GM18508 (cell line): ENCODE measurements around the gene CLEC18C.
"Not testable (repeated sequence)": the region's sequence is repeated elsewhere in the genome, so short reads cannot be mapped to it uniquely, and the experiment has no call there.

Experiments
- ATAC-seq: cut with Tn5 transposase; IDR thresholded peaks from one replicate; pipeline ENCODE4 v1.9.1; 2021; ENCODE audit warnings: moderate number of reproducible peaks; ENCODE audit not compliant: insufficient read depth, unreplicated experiment

Gene CLEC18C

DNA sequence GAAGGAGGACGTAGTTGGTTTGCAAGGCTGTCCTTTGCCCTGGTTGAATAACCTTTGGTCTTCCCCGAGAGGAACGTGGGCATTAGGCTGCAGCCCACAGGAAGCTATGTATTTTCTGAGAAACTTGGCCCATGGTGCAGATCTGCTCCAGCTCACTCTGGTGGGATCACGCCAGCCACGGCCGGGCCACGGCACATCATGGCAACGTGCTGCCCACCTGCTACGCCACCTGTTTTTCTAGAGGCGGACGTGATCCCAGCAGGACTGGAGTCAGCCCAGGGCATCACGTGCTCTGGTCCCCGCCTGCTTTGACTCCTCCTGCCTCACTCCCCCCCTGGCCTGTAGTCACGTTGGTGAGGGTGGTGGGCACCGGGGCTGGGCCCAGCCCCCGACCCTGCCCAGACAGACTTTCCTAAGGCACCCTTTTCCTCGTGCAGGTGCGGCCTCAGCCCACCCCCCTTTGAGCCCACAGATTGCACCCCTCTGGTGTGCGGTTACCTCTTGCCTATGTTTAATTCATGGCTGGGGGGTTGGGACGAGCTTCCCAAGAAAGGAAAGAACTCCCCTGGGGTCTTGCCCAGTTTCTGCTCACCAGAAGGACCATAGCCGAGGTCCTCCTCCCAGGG is at the start of gene CLEC18C:
Gene CLEC18C (plus strand): TSS at position 576 of the 626 bp plus-strand sequence. CDS start 492 bp downstream, outside the sequence.
- ATAC-seq = not testable (repeated sequence)

DNA sequence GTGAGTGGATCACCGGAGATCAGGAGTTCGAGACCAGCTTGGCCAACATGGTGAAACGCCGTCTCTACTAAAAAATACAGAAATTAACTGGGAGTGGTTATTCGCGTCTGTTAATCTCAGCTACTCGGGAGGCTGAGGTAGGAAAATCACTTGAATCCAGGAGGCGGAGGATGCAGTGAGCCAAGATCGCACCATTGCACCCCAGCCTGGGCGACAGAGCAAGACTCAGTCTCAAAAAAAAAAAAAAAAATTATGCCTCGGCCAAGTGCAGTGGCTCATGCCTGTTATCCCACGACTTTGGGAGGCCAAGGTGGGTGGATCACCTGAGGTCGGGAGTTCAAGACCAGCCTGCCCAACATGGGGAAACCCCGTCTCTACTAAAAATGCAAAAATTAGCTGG is 49.8 kb upstream of the CLEC18C start:
- not testable (repeated sequence) for ATAC-seq

DNA sequence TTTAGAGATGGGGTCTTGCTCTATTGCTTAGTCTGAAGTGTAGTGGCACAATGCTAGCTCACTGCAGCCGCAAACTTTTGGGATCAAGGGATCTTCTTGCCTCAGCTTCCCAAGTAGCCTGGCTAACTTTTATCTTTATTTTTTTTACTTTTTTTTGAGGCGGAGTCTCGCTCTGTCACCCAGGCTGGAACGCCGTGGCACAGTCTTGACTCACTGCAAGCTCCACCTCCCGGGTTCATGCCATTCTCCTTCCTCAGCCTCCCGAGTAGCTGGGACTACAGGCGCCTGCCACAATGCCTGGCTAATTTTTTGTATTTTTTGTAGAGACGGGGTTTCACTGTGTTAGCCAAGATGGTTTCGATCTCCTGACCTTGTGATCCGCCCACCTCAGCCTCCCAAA is 47.4 kb upstream of the CLEC18C start:
- ATAC-seq = not testable (repeated sequence)

DNA sequence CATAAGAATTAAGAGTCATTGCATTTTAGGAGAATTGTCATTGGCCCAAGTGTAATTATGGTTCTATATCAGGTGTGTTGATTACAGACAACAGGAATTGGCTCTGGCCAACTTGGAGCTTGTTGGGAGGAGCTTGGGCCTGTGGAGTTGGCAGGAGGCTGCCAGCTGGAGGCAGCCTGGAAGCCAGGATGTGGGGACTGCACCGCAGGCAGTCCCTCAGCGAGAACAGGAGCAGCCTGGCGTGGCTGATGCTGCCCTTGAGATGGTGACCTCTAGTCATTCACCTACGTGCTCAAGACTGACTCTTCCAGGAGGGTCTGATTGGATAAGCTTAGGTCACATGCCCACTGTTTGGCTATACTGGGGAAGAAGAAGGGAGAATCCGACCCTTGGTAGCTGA is 45.9 kb upstream of the CLEC18C start:
- not testable (repeated sequence) for ATAC-seq

DNA sequence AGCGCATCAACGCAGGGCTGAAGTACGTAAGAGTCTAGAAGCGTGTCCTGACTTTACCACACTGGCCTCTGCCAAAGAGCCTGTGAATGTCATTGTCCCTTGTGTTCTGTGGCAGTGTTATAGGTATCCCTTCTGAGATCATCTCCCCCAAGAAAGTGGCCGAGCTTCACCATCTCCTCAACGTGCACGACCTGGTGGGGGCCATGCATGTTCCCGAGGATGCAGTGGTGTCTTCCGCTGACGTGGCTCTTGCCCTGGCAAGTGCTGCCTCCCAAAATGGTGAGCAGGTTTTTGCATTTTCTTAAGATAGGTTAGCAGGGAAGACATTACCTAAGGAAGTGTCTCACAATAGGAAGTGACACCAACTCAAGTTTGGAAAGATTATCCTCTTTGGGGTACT is 44.7 kb upstream of the CLEC18C start:
- not testable (repeated sequence) for ATAC-seq

DNA sequence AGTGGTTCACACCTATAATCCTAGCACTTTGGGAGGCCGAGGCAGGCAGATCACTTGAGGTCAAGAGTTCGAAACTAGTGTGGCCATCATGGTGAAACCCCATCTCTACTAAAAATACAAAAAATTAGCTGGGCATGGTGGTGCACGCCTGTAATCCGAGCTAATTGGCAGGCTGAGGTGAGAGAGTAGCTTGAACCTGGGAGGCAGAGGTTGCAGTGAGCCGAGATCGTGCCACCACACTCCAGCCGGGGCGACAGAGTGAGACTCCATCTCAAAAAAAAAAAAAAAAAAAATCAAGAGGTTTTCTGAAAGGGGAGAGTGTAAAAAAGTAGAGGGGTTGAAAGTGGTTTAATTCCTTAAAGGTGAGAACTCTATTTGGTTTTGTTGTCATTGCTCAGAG is 37.8 kb upstream of the CLEC18C start:
- ATAC-seq = not testable (repeated sequence)

DNA sequence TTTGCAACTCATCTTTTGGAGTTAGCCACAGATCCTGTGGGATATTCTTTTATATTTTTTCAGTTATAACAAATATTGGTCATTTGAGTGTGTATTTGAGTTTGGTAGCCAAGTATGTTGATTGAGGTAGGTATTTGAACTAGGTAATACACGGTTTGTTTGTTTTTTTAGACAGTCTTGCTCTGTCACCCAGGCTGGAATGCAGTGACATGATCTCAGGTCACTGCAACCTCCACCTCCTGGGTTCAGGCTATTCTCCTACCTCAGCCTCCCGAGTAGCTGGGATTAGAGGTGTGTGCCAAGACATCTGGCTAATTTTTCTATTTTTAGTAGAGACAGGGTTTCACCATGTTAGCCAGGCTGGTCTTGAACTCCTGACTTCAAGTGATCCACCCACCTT is 37.0 kb upstream of the CLEC18C start:
- not testable (repeated sequence) for ATAC-seq

DNA sequence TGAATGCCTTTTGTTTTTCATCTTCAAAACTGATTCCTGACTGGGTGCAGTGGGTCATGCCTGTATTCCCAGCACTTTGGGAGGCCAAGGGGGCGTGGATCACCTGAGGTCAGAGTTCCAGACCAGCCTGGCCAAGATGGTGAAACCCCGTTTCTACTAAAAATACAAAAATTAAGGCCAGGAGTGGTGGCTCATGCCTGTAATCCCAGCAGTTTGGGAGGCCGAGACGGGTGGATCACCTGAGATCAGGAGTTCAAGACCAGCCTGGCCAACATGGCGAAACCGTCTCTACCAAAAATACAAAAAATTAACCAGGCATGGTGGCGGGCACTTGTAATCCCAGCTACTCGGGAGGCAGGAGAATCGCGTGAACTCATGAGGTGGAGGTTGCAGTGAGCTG is 30.8 kb upstream of the CLEC18C start:
- ATAC-seq = not testable (repeated sequence)

DNA sequence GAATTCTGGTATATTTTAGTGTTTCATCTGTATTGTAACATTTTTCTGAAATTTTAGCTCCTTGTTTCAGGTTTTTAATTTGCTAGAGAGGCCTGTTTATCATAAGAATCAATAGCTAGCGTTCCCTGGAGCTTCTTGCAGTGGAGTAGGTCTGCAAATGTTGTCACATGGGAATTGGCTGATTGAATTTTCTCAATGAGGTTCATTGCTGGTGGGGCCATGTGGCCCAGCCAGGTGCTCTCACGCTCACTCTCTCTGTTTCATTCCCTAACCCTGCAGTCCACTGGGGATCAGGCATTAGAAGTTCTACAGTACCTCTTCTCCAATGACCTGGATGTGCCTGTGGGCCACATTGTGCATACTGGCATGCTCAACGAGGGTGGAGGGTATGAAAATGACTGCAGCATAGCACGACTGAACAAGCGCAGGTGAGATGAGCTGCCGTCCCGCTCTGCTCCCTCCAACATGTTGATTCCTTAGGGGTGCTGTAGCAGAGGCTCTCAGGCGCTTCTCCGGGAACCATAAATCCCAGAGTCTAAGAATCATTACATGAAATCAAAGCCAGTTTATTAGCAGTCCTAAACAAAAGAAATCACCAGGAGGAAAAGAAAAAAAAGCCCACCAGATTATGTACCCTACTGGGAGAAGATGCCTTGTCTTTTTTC is 30.2 kb upstream of the CLEC18C start:
- not testable (repeated sequence) for ATAC-seq

DNA sequence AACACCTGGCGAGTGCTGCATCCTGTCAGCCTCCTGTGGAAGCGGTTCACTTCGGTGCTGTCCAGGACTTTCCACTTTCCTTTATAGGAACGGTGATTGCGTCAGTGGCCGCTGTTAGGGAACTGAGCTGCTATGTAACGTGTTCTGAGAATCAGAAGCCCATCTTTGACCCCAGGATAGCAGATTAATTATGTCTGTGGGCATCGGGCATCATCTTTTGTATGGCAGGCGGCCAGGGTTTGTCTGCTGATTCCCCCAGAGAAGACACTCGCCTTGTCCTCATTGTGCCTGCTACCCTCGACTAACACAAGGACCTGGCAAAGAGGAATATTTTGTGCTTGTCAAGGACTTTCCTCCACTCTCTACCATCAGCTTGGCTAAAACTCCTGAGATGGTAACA is 25.7 kb upstream of the CLEC18C start:
- not testable (repeated sequence) for ATAC-seq

DNA sequence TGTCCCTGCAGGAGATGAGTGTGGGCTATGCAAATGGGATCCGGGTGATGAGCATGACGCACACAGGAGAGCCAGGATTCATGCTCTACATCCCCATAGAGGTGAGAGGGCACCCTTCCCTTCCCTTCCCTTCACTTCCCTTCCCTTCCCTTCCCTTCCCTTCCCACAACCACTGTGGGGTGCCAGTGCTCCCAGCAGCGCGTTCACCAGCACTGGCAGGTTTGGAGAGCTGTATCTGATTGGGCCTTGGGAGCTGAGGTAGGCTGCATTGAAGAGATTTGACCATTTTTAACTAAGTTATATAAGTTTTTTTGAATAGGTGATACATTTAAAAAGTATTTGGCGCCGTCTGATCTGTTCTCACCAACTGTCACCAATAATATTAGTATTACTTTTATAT is 25.1 kb upstream of the CLEC18C start:
- ATAC-seq = not testable (repeated sequence)

DNA sequence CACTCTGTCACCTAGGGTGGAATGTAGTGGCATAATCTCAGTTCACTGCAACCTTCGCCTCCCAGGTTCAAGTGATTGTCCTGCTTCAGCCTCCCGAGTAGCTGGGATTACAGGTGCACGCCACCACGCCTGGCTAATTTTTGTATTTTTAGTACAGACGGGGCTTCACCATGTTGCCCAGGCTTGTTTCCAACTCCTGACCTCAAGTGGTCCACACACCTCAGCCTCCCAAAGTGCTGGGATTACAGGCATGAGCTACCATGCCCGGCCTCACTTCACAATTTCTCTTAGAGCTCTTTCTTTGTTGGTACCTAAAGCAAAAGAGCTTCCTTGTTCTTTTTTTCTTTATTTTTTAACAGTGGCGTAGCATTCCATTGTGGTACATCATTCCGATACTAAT is 24.3 kb upstream of the CLEC18C start:
- not testable (repeated sequence) for ATAC-seq

DNA sequence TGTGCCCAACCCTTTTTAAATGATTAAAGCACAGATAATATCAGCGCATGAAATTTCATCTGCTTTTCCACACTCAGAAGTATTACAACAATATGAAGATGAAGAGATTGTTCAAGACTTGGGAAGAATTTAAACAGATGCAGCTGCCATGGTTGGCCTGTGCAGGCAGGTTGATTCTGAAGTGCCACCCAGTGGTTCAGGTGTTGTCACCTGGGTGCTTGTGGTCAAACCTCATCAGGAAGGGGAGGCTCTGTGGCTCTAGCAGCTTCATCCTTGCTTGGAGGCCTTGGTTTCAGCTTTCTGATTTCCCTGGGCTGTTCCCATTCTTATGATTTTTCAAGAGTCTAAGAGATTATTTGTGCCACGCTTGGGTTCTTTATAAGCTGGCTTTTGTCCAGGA is 22.2 kb upstream of the CLEC18C start:
- no peak for ATAC-seq

DNA sequence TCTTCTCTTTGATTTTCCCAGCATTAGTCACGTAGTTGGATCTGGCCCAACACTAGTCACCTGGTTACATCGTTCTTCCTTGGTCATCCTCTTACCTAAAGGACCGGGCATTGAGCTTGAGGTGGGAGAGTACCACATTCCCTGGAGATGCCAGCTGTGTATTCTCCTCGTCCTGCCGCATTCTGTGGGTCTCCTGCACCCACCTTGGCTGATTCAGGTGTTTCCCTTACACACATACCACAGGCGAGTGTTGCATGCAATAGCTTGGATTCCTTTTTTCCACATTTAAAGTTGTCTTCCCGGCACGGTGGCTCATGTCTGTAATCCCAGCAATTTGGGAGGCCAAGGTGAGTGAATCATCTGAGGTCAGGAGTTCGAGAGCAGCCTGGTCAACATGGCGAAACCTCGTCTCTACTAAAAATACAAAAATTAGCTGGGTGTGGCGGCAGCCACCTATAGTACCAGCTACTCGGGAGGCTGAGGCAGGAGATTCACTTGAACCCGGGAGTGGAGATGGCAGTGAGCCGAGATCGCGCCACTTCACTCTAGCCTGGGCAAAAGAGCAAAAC is 21.6 kb upstream of the CLEC18C start:
- no peak for ATAC-seq

DNA sequence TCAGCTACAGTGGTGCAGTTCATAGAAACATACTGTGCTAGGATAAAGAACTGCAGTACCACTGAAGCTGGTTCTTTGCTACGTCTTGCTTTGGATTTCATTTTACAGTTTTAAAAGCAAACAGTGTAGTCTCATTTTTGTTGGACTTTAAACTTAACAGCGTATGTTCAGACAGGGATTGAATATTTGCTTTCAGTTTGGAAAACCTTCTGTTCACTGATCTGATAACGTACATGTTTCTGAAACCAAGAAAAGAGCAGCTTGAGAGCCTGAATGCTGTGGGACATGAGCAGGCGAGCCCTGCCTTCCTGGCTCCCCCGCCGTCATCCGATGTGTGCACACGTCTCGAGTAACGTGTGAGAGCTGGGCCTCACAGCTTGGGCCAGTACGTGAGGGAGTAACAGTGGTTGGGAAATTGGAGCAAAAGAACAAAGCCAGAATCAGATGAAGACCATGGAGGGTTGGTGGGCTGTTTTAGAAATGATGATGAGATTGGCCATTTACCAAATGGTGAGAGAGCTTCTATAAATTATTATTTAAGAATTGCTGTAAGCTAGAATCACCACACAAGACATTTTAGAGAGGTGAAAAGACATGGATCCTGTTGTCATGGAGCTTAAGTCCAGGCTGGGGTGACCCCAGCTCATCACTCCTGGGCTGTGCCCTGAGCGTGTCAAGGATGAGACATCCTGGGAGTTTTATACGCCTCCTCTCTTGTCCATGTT is 20.8 kb upstream of the CLEC18C start:
- ATAC-seq = no peak

DNA sequence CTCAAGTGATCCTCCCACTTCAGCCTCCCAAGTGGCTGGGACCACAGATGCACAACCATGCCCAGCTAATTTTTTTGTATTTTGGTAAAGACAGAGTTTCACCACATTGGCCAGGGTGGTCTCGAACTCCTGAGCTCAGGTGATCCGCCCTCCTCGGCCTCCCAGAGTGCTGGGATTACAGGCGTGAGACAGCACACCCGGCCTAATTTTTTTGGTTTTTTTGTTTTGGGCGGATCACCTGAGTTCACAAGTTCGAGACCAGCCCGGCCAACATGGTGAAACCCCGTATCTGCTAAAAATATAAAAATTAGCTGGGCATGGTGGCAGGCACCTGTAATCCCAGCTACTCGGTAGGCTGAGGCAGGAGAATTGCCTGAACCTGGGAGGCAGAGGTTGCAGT is 18.9 kb upstream of the CLEC18C start:
- ATAC-seq = not testable (repeated sequence)

DNA sequence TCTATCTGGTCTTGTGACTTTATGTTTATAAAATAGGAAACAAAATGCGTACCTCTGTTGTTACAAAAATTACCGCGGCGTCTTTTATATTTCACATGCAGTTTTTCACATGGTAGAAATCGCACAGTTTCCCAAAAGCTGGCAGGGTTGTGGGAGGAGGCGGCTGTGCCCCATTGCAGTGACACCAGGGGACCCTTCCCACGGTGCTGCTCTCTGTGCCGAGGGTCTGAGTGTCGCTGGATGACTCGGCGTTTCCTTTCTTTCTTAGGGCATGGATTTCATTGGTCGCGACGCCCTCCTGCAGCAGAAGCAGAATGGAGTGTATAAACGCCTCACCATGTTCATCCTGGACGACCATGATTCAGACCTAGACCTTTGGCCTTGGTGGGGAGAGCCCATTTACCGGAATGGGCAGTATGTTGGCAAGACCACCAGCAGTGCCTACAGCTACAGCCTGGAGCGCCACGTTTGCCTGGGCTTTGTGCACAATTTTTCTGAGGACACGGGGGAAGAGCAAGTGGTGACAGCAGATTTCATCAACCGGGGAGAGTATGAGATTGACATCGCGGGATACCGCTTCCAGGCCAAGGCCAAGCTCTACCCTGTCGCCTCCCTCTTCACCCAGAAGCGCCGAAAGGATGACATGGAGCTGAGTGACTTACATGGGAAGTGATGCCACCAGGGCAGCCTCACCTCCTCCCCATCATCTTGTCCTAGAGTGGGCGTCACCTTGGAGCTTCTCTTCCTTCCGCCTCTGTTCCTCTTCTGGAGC is 17.2 kb upstream of the CLEC18C start:
- no peak for ATAC-seq

DNA sequence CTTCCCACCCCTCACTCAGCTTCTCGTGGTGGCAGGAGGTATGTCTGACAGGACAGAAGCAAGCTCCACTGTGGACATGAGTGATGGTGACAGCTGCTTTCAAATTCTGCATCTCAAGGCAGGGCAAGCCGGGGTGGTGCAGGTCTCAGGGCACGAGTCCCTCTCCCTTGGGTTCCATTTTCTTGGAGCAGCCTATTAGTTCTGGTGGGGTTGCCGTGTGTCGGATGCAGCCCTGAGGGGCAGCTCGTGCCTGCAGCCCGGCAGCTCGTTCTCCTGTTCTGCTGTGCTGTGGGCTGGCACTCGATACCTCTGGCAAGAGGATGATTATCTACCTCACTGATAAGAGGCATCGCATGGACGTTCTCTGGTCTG is 16.5 kb upstream of the CLEC18C start:
- no peak for ATAC-seq

DNA sequence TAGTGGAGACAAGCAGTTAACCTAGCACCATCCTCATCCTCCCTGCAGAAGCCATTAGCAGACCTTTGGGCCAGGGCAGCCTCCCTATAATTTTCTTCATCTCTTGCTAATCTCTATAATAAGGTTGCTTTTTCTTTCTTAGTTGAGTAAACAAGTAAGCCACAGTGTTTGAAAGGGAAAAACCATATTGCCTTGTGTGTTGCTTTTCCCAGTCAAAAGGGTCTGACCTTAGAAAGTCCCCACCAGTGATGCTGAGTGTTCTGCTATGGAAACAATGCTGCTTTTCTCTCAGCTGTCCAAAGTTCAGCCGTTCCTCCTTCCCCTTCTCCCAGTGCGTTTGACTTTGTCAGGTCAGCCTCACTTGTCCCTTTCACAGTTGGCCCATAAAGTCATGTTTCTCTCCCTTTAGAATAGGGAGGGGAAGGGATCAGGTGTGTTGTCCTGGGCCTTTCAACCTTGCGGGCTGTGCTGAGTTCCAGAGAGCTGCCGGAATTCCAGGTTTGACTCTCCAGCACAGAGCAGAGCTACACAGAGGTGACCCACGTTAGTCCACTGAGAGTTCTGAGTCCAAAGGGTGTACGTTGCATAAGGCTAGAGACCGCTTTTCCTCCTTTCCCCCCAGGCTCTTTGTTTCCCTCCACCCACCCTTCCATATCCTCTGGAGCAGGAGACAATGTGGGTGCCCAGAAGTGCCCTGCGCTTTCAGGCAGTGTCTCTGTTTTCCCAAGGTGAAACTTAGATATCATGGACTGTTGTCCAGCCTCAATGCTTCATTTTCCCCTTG is 15.9 kb upstream of the CLEC18C start:
- no peak for ATAC-seq
